ENCODE data around the gene TRPC6.

Gene TRPC6

GRCh38 chr11:101583251-101584128, at the start of gene TRPC6:
Gene TRPC6, minus strand, starts transcription at chr11:101584007. Its CDS starts 504 bp downstream, at chr11:101583503.
- no peak for DNase-seq

- no peak for DNase-seq
These were observed 36.2 kb upstream of the TRPC6 start for GRCh38 chr11:101620026-101620425.

- no peak for DNase-seq
These were observed 34.9 kb upstream of the TRPC6 start for GRCh38 chr11:101618709-101619108.

DNA sequence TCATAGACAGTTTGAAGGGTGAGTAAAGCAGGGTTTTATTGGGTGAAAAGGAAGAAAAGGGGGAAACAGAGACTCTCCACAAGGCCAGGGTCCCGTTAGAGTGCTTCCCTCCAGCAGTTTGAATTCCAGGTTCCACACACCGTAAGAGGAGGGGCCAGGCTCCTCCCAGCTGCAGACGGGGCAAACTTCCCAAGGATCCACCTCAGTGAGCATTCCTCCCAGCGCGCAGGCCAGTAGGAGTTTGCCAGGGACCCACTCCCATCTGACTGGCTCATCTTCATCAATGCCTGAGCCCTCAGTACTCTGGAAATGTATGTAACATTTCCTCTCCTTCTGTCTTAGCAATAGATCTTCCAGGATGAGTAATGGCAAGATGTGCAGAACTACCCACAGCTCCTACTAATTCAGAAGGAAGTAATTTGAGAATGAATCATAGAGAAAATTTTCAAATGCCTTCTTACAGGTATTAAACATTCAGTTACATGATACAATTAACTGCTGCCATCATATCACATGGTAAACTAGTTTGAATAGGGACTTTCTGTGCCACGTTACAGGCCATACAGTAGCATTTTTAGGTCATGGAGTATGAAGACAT, 34.0 kb upstream of the TRPC6 start:
- no peak for DNase-seq

DNA sequence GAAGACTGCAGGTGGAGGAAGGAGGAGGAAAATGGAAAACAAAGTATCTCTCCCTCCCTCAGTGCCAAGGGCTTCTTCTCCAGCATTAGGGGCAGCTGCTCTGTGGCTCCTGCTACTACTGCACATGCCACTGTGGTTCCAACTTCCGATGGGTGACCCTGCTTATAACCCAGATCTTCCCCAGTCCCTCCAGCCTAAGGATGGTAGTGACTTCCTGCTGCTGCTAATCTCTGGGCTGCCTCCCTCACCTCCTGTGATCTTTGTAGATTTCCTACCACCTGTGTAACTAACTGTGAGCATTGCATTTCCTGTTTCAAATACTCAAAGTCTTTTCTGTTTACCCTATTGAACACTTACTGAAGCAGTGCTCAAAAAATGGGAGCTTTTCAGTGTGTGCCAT, 28.7 kb upstream of the TRPC6 start:
- DNase-seq = no peak

GRCh38 chr11:101600924-101601323, 17.1 kb upstream of the TRPC6 start:
- DNase-seq = no peak

- no peak for DNase-seq
These were observed 3.2 kb upstream of the TRPC6 start for GRCh38 chr11:101586965-101587364.

DNA sequence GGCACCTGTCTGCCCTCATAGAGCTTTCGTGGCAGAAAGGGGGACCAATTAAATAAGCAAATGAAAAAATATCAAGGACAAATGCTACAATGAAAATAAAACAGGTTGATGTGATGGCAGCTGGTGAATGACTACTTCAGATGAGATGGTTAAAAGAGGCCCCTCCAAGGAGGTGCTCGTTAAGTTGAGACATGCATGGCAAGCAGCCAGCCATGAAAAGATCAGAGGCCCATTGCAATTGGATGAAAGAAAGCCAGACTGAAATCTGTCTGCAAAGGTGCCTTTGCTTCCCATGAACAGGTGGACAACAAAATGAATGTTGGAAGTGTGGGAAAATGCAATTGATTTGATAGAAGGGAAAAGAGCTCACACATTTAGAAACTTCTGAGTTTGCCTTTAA, 848 bp upstream of the TRPC6 start:
- no peak for DNase-seq

DNA sequence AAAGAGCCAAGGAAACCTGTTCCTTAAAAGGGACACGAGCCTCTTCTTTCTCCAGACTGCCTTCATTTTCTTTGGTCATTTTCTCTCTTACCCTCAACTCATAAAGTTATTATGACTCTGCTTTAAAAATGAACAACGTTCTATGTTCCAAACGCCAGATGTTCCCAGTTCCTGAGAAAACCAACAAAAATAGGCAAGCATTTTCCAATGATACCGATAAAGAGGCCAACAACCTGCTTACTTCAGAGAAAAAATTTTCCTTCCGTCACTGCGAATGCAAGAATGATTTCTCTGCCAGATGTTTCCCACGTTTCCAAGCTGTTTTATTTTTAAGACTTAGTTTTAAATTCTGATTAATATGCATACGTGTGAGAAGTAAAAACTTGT, 315 bp upstream of the TRPC6 start:
- DNase-seq = no peak

DNA sequence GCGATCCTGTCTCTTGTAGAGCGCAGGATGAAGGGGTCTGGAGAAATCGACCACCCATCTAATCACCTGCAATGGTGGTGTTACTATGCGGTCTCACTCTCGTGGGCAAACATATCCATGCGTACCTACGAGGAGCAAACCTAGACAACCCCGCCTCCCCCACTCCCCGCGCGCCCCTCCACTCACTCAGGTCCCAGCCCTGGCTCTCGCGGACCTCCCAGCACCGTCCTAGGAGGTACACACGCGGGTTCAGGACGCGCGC, 887 bp downstream of the TRPC6 start:
- DNase-seq = no peak

DNA sequence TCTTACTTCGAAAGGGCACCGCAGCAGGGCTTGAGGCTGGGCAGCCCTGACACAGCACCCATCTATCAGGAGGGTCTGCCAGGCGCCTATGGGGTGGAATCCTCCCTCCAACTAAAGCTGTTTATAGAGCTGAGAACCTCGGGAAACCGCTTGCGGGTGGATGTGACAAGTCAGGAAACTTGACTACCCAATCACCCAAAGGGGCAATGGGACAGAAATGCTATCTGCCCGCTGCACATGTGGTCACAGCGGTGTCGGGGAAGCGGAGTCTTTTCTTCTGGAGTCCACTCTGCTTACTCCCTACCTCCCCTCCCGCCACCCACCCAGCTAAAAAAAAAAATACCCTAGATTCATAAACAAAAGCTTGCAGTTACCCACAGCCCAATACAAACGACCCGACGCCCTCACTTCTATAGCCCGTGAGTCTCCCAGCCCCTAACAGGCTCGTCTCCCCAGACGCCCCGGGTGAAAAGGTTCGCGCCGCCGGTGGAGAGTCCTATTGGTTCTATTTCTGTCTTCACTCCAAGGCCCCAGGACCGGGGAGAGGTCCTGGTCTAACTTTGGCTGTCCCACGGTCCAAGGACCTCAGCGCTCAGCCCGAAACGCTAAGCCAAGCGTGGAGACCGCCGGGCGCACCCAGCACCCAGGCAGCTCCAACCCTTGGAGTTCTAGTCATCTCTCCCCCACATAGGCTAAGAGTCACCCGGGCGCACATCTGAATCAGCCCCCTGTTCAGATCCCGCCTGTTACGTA, 1.4 kb downstream of the TRPC6 start:
- no peak for DNase-seq

- no peak for DNase-seq
These were observed 6.3 kb downstream of the TRPC6 start for GRCh38 chr11:101577461-101577860.

DNA sequence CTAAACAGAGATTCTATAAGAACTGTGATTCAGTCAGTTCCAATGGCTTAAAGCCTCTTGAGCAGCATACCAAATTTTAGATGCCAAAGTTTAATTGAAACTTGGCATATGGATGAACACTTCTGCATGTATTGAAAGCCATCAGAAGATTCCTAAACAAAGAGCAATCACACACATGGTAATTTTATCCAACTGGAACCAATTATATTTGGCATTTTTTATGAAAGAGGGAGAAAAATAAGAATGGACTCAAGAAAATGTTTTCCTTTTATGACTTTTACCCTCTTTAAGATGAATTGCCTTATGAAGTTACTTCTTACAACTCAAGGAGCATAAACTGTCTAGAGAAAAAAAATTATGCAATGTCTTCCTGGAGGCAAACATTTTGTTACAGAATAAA, 7.4 kb downstream of the TRPC6 start:
- DNase-seq = no peak

DNA sequence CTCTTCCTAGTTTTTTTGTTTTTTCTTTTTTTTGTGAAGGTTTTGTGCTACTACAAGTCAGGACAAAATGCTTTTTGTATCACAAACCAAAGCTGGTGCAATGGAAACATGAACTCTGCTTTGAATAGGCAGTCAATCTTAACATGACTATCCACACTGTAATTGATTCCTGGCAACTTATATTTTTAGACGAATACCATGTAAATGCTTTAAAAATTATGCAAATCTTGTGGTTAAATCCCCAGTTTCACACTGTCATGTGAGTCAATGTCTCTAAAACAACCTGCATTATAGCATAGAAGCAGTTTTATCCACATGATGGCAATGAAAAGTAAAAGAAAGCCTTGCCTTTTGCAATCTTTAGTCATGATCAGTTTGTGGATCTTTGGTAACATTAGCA, 8.9 kb downstream of the TRPC6 start:
- DNase-seq = no peak

DNA sequence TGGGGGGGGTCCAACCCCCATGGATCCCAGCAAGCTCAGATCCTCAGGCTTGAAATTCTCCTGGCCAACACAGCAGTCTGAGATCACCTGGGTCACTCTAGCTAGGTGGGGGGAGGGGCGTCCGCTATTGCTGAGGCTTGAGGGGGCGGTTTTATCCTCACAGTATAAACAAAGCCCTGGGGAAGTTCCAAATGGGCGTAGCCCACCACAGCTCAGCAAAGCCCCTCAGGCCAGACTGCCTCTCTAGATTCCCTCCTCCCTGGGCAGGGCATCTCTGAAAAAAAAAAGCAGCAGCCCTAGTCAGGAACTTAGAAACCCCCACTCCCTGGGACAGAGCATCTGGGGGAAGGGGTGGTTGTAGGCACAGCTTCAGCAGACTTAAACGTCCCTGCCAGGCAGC, 16.7 kb downstream of the TRPC6 start:
- no peak for DNase-seq

DNA sequence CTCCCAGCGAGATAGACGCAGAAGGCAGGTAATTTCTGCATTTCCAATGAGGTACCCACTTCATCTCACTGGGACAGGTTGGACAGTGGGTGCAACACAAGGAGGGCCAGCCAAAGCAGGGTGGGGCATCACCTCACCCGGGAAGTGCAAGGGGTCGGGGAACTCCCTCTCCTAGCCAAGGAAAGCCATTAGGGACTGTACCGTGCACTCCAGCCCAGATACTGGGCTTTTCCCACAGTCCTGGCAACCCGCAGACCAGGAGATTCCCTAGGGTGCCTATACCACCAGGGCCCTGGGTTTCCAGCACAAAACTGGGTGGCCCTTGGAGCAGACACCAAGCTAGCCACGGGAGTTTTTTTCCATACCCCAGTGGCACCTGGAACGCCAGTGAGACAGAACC, 17.2 kb downstream of the TRPC6 start:
- DNase-seq = no peak

DNA sequence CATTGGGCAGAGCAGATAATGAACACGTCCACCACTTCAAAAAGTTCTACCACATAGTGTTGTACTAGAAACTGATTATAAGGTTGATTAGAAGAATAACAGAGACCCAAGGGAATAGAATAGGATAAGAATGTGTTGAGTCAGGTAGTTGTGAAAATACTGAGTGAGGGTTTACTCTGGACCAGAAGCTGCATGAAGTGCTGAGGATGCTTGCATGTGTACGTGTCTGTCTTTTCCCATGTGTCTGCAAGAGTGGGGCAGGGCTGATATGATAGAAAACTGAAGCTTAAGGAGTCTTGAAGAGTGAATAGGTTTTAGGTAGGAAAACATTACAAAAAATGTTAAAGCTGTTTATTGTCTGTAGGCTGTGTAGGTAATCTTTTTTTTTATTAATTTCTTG, 20.6 kb downstream of the TRPC6 start:
- DNase-seq = no peak

GRCh38 chr11:101555366-101555765, 28.4 kb downstream of the TRPC6 start:
- DNase-seq = no peak

GRCh38 chr11:101553891-101554292, 29.9 kb downstream of the TRPC6 start:
- DNase-seq = no peak

DNA sequence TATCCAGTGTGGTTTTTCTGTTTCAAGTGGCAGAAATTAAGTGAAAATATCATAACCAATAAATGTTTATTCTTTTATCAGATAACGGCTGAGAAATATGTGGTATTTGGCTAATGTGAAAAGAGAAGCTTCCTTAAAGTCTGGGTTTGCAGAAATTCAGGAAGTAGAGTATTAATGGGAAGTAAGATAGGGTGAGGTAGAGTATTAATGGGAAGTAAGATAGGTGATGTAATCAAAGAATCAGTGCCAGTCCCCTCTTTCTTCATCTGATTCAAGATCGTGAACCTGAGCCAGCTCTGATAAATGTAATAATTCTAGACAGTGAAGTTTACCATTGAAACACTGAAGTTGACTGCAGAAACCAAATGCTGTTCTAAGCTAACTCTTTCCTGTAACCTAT, 30.9 kb downstream of the TRPC6 start:
- DNase-seq = no peak

DNA sequence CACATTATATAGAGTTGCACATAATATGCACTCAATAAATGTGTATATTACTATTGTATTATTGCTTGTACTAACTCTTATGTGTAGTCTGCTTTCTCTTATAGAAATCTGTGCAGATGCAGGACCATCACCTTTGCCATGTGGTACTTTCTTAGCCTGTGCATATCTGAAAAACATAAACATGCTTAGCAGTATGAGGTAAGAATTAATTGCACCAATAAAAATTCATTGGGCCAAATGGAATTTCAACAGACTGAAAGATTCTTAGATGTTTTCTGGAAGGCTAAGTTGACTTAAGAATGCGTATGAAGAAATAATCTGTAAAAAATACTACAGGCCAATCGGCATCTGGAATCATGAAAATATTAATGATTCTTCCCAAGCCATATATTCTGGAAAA, 55.3 kb downstream of the TRPC6 start:
- DNase-seq = no peak

DNA sequence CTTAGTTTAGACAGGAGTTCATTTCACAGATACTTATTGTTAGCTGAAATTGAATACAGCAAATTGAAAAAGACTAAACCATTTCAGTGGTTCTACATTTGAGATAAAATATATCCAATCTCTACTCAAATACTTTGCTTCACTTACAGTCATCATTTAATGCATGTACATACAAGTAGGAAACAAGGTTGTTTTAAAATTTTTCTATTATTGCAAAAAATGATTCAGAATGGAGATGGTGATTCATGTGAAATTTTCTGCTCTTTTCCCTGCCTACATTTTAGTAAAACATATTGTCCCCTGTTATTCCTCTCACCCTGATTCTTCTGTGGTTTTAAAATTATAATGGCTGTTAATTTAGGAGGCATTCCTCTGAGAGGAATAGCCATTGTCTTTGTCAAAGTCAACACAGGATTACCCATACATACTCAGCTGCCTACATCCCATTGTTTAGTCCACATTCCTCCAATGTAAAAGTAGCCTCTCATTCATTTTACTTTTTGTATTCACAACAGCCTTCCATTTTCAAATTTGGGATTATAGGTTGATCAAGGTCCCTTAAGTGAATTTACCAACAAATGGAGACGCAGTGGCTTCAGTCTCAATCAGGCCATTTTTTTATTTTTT, 60.1 kb downstream of the TRPC6 start:
- DNase-seq = no peak

- no peak for DNase-seq
These were observed 60.6 kb downstream of the TRPC6 start for GRCh38 chr11:101523193-101523592.

- DNase-seq = no peak
These were observed 62.0 kb downstream of the TRPC6 start for GRCh38 chr11:101521821-101522220.

Data from CD4-positive, alpha-beta T cell treated with Interferon alpha-2 for 1 hour (primary cell).